ENCODE results near the gene TPPP.

The TPPP gene

GRCh38 chr5:664343-664993 is 28.7 kb downstream of the TPPP start:
- no peak for DNase-seq

GRCh38 chr5:663436-664342 is 29.5 kb downstream of the TPPP start:
- DNase-seq: no peak

- no peak for DNase-seq
Observed at GRCh38 chr5:662751-663435, 30.3 kb downstream of the TPPP start.

GRCh38 chr5:661891-662750 is 31.0 kb downstream of the TPPP start:
- no peak for DNase-seq

GRCh38 chr5:660491-661030 is 32.6 kb downstream of the TPPP start:
- DNase-seq: no peak

- DNase-seq: no peak
Observed at GRCh38 chr5:659496-660263, 33.5 kb downstream of the TPPP start.

- no peak for DNase-seq
Observed at GRCh38 chr5:658103-658502, 35.0 kb downstream of the TPPP start.

GRCh38 chr5:657570-657969 is 35.6 kb downstream of the TPPP start:
- no peak for DNase-seq

- no peak for DNase-seq
Observed at GRCh38 chr5:655406-655805, 37.7 kb downstream of the TPPP start.

- no peak for DNase-seq
Observed at GRCh38 chr5:654071-654778, 38.9 kb downstream of the TPPP start.

GRCh38 chr5:652773-653350 is 40.3 kb downstream of the TPPP start:
- DNase-seq: no peak

GRCh38 chr5:652023-652515 is 41.1 kb downstream of the TPPP start:
- no peak for DNase-seq

GRCh38 chr5:651296-652022 is 41.7 kb downstream of the TPPP start:
- DNase-seq: no peak

GRCh38 chr5:647727-648126 is 45.4 kb downstream of the TPPP start:
- no peak for DNase-seq

- no peak for DNase-seq
Observed at GRCh38 chr5:647311-647710, 45.8 kb downstream of the TPPP start.

- no peak for DNase-seq
Observed at GRCh38 chr5:646396-647201, 46.6 kb downstream of the TPPP start.

GRCh38 chr5:645421-645820 is 47.7 kb downstream of the TPPP start:
- DNase-seq: no peak

- no peak for DNase-seq
Observed at GRCh38 chr5:644971-645370, 48.2 kb downstream of the TPPP start.

GRCh38 chr5:644509-644908 is 48.6 kb downstream of the TPPP start:
- DNase-seq: no peak
